Spleen (tissue), 7 donors: Measurements from ENCODE around the gene TBCC.

ENCODE experiments used
- CTCF ChIP-seq, 11 experiments: fragments of 200-600 bp in 7 of 11; fragments of 450-650 bp in 4 of 11; sonication (generic) in 4 of 11; IDR thresholded peaks in 8 of 11; conservative IDR thresholded peaks in 3 of 11; 1 replicate in 7 of 11; 2 replicates in 4 of 11; pipeline versions ENCODE4 v1.4.0 to v1.8.0; 2016 to 2021; ENCODE audit warnings: antibody characterized with exemption in 11 of 11, inconsistent platforms in 4 of 11, mild to moderate bottlenecking in 1 of 11
- POLR2A ChIP-seq, 3 donors: fragments of 450-650 bp; IDR thresholded peaks; one replicate each; pipeline ENCODE4 v1.5.1; 2017; ENCODE audit warnings: antibody characterized with exemption in 3 of 3, mild to moderate bottlenecking in 1 of 3
- donor health status: DM: no; HTN: no; CAD: no; lungs with moderate emphysema.
- donor health status: DM: no; HTN: no; CAD: no.
- donor health status: DM: no; HTN: no; CAD: no.

GRCh38 chr6:42724825-42725224 lies 21.1 kb downstream of the TBCC start:
- TF ChIP-seq CTCF (IDR thresholded peaks at IDR 0.05 in 8 of 11, conservative IDR thresholded peaks at IDR 0.05 in 3 of 11) (no peak), POLR2A (IDR thresholded peaks at IDR 0.05) (no peak)
